ENCODE data around the gene OTOP2. TPM values are rescaled to one million over a fixed set of nuclear protein-coding genes. Genes with fewer than 3 reads are reported as not detected.
A peak's percentile ranks its signal among the peaks of the same experiment; 100 is the strongest.
"Not testable (repeated sequence)": the region's sequence is repeated elsewhere in the genome, so short reads cannot be mapped to it uniquely, and the experiment has no call there.

The OTOP2 gene
- total and polyA plus RNA-seq, 9 of the 15 experiments (the other 6 are each of a cell fraction or from before 2014, with no cell fraction given): 0.04 to 0.36 (median 0.14) TPM; not detected in 1

DNA sequence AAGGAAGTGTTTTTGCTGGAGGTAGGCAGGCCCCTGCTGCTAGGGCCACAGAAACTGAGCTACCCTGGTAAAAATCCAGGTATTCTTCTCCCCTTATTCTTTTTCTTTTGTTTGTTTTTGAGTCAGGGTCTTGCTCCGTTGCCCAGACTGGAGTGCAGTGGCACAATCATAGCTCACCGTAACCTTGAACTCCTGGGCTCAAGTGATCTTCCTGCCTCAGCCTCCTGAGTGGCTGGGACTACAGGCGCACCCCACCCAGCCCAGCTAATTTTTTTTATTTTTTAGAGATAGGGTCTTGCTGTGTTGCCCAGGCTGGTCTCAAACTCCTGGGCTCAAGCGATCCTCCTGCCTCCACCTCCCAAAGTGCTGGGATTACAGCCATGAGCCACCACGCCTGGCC is 45.4 kb downstream of the OTOP2 start:
- POLR2A ChIA-PET: interaction anchor here (0.7 to 0.9 kb wide), 2 partner anchors 8 to 200 kb away, joined by 3 read pairs; no protein-coding TSS in a partner anchor
- CTCF ChIA-PET (ENCODE audit: low intra/inter-chr PET ratio); in situ Hi-C loops (cut with MboI); H3K36me3 ChIP-seq (ENCODE audit: control insufficient read depth, insufficient read depth, low read length); intact Hi-C loops (cut with micrococcal nuclease); H3K4me3 ChIP-seq; H3K27ac ChIP-seq (ENCODE audit: extremely low read depth, low read depth, low read length); H3K9ac ChIP-seq (ENCODE audit: insufficient read depth in 1 of 2, low read depth in 2 of 2, low read length in 2 of 2); DNase-seq (ENCODE audit: extremely low read depth in 1 of 4, low spot score in 3 of 4); H3K27me3 ChIP-seq (ENCODE audit: control insufficient read depth in 2 of 2, insufficient read depth in 2 of 2, low read length in 2 of 2); H2AFZ ChIP-seq (ENCODE audit: low read depth, low read length); H3K4me2 ChIP-seq (ENCODE audit: insufficient read depth, low read length); H4K20me1 ChIP-seq (replicated peaks; ENCODE audit: control insufficient read depth, insufficient read depth, low read length); H3K79me2 ChIP-seq (ENCODE audit: control insufficient read depth, insufficient read depth, low read length); H3K9me3 ChIP-seq (replicated peaks; ENCODE audit: control insufficient read depth, insufficient read depth, low read depth, low read length); ATAC-seq; BruUV-seq (replicated peaks); FAIRE-seq; H3K9me1 ChIP-seq (ENCODE audit: control insufficient read depth, insufficient read depth, low read length): not testable (repeated sequence)
- peaks cover 3 to 23% of the 10 kb centered on the region in 2 experiments; a peak in 3 of 5 replicates for H3K4me1 ChIP-seq (replicated peaks in 1 of 2; ENCODE audit: control insufficient read depth in 2 of 2, insufficient read depth in 2 of 2, low read length in 2 of 2)
- TF ChIP-seq ZNF121 (CRISPR knock-in tag; conservative IDR thresholded peaks at IDR 0.05): peak; percentile 56; the same call in 1 of the 2 replicates
- 79% methylated on average over 2 of the region's 5 CpGs for WGBS (ENCODE audit: insufficient coverage, low coverage, missing lambda C conversion rate)

DNA sequence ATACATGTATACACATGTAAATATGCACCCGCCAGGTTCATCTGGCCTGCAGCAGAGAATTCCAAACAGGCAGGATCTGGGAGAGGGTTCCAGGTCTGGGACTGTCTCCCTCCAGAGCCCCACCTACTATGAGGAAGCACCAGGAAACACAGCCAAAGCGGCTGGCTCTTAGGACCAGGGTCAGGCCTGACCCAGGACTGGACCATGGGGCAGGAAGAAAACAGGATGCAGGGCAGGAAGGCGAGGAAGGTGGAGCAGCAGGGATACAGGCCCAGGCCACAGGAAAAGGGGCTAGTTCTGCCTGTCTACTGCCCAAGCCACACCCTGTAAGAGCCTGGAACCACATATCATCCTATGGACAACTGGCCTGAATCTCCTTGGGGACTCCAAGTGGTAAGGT is 46.3 kb downstream of the OTOP2 start:
- H3K27ac ChIP-seq (ENCODE audit: extremely low read depth, low read depth, low read length): no peak overlapping the region
- FAIRE-seq (no peak), DNase-seq (ENCODE audit: extremely low read depth in 1 of 4, low spot score in 3 of 4) (no peak), ATAC-seq (no peak)
- H3K9me1 ChIP-seq (ENCODE audit: control insufficient read depth, insufficient read depth, low read length): no peaks in the 10 kb centered on the region
- H3K4me2 ChIP-seq (ENCODE audit: insufficient read depth, low read length): no peak overlapping the region
- in situ Hi-C loops (cut with MboI) (no loop called here), intact Hi-C loops (cut with micrococcal nuclease) (no loop called here)
- 0 out of 2 replicates have a peak, but pooled peaks cover 4% of the 10 kb centered on the region for H4K20me1 ChIP-seq (replicated peaks; ENCODE audit: control insufficient read depth, insufficient read depth, low read length)
- TF ChIP-seq SPI1 (IDR thresholded peaks at IDR 0.05; ENCODE audit: borderline replicate concordance, low read depth, low read length) (no peak), TCF3 (CRISPR knock-in tag; IDR thresholded peaks at IDR 0.05) (no peak), HMG20B (CRISPR knock-in tag; IDR thresholded peaks at IDR 0.05) (no peak), TEAD2 (tag; IDR thresholded peaks at IDR 0.05) (no peak), CCAR2 (IDR thresholded peaks at IDR 0.05; ENCODE audit: low read depth, low read length) (no peak), CBX3 (IDR thresholded peaks at IDR 0.05; ENCODE audit: borderline replicate concordance in 1 of 2, low read length in 2 of 2) (no peak), MIER1 (IDR thresholded peaks at IDR 0.05; ENCODE audit: low read depth) (no peak), SRSF7 (optimal IDR thresholded peaks at IDR 0.05; ENCODE audit: low read depth, low read length) (no peak), HDAC8 (tag; IDR thresholded peaks at IDR 0.05) (no peak)
- TF ChIP-seq, protein P1, sequence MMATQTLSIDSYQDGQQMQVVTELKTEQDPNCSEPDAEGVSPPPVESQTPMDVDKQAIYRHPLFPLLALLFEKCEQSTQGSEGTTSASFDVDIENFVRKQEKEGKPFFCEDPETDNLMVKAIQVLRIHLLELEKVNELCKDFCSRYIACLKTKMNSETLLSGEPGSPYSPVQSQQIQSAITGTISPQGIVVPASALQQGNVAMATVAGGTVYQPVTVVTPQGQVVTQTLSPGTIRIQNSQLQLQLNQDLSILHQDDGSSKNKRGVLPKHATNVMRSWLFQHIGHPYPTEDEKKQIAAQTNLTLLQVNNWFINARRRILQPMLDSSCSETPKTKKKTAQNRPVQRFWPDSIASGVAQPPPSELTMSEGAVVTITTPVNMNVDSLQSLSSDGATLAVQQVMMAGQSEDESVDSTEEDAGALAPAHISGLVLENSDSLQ (IDR thresholded peaks at IDR 0.05): no peak
- no TSS peak for BruUV-seq (replicated peaks)
- no peaks in the 10 kb centered on the region for H3K79me2 ChIP-seq (ENCODE audit: control insufficient read depth, insufficient read depth, low read length)
- H2AFZ ChIP-seq (ENCODE audit: low read depth, low read length): no peak overlapping the region
- peaks cover 3 to 19% of the 10 kb centered on the region in 2 experiments; a peak in 3 of 5 replicates for H3K4me1 ChIP-seq (replicated peaks in 1 of 2; ENCODE audit: control insufficient read depth in 2 of 2, insufficient read depth in 2 of 2, low read length in 2 of 2)
- 75% methylated on average over 3 of the region's 3 CpGs for WGBS (ENCODE audit: insufficient coverage, low coverage, missing lambda C conversion rate)
- ChIA-PET POLR2A (interaction anchor here (0.6 to 1.5 kb wide), 3 partner anchors 9 to 219 kb away, joined by 3 to 5 read pairs (median 4); no protein-coding TSS in a partner anchor), CTCF (ENCODE audit: low intra/inter-chr PET ratio) (no interaction called here)
- no peaks in the 10 kb centered on the region for H3K9me3 ChIP-seq (replicated peaks; ENCODE audit: control insufficient read depth, insufficient read depth, low read depth, low read length)
- H3K27me3 ChIP-seq (ENCODE audit: control insufficient read depth in 2 of 2, insufficient read depth in 2 of 2, low read length in 2 of 2): 0 out of 5 replicates have a peak, but pooled peaks cover 0 to 4% of the 10 kb centered on the region in 2 experiments
- H3K4me3 ChIP-seq: no peak overlapping the region
- peak overlapping the region in 1 of 2 experiments; percentile 64; a peak in 1 of 4 replicates for H3K9ac ChIP-seq (ENCODE audit: insufficient read depth in 1 of 2, low read depth in 2 of 2, low read length in 2 of 2)
- H3K36me3 ChIP-seq (ENCODE audit: control insufficient read depth, insufficient read depth, low read length): no peaks in the 10 kb centered on the region
